GM19397 (cell line): ENCODE data around the gene ZBTB20.

Source experiments
- ATAC-seq: cut with Tn5 transposase; IDR thresholded peaks from one replicate; pipeline ENCODE4 v1.9.1; 2021; ENCODE audit warnings: mild to moderate bottlenecking, moderate library complexity; ENCODE audit not compliant: unreplicated experiment

ZBTB20 gene

GRCh38 chr3:114725966-114726365 is 421.1 kb downstream of the ZBTB20 start:
- no peak for ATAC-seq

- no peak for ATAC-seq
Observed at GRCh38 chr3:114722530-114722929, 424.6 kb downstream of the ZBTB20 start.

GRCh38 chr3:114721864-114722263 is 425.2 kb downstream of the ZBTB20 start:
- ATAC-seq: no peak

GRCh38 chr3:114721209-114721608 is 425.9 kb downstream of the ZBTB20 start:
- ATAC-seq: no peak

GRCh38 chr3:114718898-114719210 is 428.2 kb downstream of the ZBTB20 start:
- ATAC-seq: no peak

GRCh38 chr3:114718071-114718897 is 428.8 kb downstream of the ZBTB20 start:
- ATAC-seq: no peak

- ATAC-seq: no peak
Observed at GRCh38 chr3:114716916-114717315, 430.2 kb downstream of the ZBTB20 start.

- no peak for ATAC-seq
Observed at GRCh38 chr3:114716126-114716525, 431.0 kb downstream of the ZBTB20 start.

GRCh38 chr3:114714957-114715460 is 432.1 kb downstream of the ZBTB20 start:
- no peak for ATAC-seq

- no peak for ATAC-seq
Observed at GRCh38 chr3:114714237-114714636, 432.9 kb downstream of the ZBTB20 start.

GRCh38 chr3:114712728-114713492 is 434.2 kb downstream of the ZBTB20 start:
- ATAC-seq: no peak

GRCh38 chr3:114711321-114711886 is 435.7 kb downstream of the ZBTB20 start:
- no peak for ATAC-seq

- no peak for ATAC-seq
Observed at GRCh38 chr3:114709102-114709501, 438.0 kb downstream of the ZBTB20 start.

GRCh38 chr3:114707252-114707860 is 439.7 kb downstream of the ZBTB20 start:
- no peak for ATAC-seq

- ATAC-seq: no peak
Observed at GRCh38 chr3:114706591-114707232, 440.4 kb downstream of the ZBTB20 start.

GRCh38 chr3:114700637-114701234 is 446.4 kb downstream of the ZBTB20 start:
- no peak for ATAC-seq

- no peak for ATAC-seq
Observed at GRCh38 chr3:114698146-114699105, 448.7 kb downstream of the ZBTB20 start.

GRCh38 chr3:114697401-114697800 is 449.7 kb downstream of the ZBTB20 start:
- no peak for ATAC-seq

GRCh38 chr3:114694251-114694650 is 452.8 kb downstream of the ZBTB20 start:
- no peak for ATAC-seq
